HT-29 (cell line): ENCODE data around the gene SMYD3. TPM values are rescaled to one million over a fixed set of nuclear protein-coding genes. Genes with fewer than 3 reads are reported as not detected.

Source experiments
- DNase-seq: peaks from one replicate; pipeline ENCODE4 v3.0.0-alpha.2; 2015; ENCODE audit warnings: low spot score
- total RNA-seq: library from RNA; depleted of rRNA; stranded (reverse); fragments of >200 nt; shearing (Covaris generic); gene quantifications from 2 replicates; pipeline ENCODE4 v1.2.3, GENCODE V29; 2014

SMYD3 gene
- total RNA-seq, 1 experiment from 2014 or later: 24.3 TPM

- DNase-seq: no peak
Measured at GRCh38 chr1:246279402-246279801, 227.7 kb downstream of the SMYD3 start.

DNA sequence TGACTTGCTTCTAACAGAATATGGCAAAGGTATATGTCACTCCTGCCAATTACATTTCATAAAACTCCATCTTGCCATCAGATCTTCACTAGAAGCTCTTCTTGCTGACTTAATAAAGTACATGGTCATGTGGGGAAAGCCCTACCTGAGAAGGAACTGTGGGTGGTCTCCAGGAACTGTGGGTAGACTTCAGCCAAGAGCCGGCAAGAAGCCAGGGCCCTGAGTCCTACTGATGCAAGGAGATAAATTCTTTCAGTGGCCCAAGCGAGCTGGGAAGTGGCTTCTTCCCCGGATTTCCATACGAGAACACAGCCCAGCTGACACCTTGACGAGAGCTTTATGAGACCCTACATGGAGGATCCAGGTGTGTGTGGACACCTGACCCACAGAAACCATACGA lies 228.7 kb downstream of the SMYD3 start:
- DNase-seq: no peak

- no peak for DNase-seq
Measured at GRCh38 chr1:246275036-246275435, 232.0 kb downstream of the SMYD3 start.

- DNase-seq: no peak
Measured at GRCh38 chr1:246274186-246274585, 232.9 kb downstream of the SMYD3 start.

- DNase-seq: no peak
Measured at GRCh38 chr1:246271516-246271915, 235.6 kb downstream of the SMYD3 start.

GRCh38 chr1:246270236-246270635 lies 236.8 kb downstream of the SMYD3 start:
- no peak for DNase-seq

DNA sequence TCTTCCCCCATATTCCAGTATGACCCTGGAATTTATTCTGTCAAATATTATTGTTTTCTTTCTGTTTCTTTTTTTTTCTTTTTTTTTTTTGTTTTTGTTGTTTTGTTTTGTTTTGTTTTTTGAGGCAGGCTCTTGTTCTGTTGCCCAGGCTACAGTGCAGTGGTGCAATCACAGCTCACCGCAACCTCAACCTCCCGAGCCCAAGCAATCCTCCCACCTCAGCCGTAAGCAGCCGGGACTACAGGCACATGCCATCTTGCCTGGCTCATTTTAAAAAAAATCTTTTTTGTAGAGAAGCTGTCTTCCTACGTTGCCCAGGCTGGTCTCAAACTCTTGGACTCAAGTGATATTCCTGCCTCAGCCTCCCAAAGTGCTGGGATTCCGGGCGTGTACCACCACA lies 237.6 kb downstream of the SMYD3 start:
- DNase-seq: no peak

GRCh38 chr1:246267896-246268295 lies 239.2 kb downstream of the SMYD3 start:
- no peak for DNase-seq

GRCh38 chr1:246267426-246267825 lies 239.7 kb downstream of the SMYD3 start:
- no peak for DNase-seq

GRCh38 chr1:246265481-246265880 lies 241.6 kb downstream of the SMYD3 start:
- DNase-seq: no peak

- no peak for DNase-seq
Measured at GRCh38 chr1:246262281-246262680, 244.8 kb downstream of the SMYD3 start.

DNA sequence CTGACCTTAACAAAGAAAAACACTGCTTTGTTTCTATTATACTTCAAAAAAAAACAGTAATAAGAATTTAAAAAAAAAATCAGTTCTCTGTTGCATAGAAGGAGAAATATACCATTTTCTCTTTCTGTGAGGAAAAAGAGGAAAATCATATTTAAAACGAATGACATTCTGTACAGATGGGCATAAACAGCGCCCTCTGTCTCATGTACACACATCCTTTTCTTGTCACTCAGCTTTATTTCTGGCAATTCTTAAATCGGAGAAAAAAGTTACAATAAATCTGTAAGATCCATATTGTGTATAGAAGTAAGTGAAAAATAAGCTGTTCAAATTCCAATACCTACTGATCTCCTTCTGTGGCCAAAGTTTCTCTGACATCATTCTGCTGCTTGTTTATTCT lies 245.4 kb downstream of the SMYD3 start:
- DNase-seq: no peak

DNA sequence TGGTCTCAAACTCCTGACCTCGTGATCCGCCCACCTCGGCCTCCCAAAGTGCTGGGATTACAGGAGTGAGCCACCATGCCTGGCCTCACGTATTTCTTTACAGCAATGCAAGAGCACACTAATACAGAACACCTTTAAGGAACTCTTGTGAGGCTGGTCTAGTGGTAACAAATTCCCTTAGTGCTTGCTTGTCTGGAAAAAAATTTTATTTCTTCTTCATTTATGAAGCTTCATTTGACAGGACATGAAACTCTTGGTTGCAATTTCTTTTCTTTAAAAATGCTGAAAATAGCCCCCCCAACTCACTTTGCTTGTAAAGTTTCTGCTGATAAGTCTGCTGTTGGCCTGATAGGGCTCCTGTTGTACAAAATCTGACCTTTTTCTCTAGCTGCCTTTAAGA lies 248.8 kb downstream of the SMYD3 start:
- DNase-seq: no peak

GRCh38 chr1:246255773-246256172 lies 251.3 kb downstream of the SMYD3 start:
- DNase-seq: no peak

DNA sequence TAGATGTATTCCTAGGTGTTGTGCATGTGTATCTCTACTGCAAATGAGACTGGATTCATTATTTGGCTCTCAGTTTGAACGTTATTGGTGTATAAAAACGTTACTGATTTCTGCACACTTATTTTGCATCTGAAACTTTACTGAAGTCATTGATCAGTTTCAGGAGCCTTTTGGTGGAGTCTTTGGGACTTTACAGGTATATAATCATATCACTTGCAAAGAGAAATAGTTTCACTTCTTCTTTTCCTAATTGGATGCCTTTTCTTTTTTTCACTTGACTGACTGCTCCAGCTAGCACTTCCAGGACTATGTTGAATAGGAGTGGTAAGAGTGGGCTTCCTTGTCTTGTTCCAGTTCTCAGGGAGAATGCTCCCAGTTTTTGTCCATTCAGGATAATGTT lies 252.2 kb downstream of the SMYD3 start:
- DNase-seq: no peak

- DNase-seq: peak; percentile 3
Measured at GRCh38 chr1:246246430-246246829, 260.6 kb downstream of the SMYD3 start.

DNA sequence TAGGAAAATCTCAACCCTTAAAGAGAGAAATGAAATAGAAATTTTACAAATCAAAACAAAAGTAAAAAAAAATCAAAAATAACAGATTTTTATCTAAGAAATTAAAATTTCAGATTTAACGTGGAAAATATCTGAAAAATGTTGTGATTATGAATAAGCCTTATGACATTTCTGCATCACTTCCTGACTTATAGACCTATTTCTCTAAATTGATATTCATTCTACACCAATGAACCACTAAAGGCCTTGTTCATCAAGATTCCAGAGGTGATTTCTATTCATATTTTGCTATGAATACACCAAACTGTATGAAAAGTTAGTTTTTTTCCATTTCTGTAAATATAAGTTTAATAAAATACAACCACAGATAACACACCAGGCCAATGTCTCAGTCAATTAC lies 261.5 kb downstream of the SMYD3 start:
- no peak for DNase-seq

DNA sequence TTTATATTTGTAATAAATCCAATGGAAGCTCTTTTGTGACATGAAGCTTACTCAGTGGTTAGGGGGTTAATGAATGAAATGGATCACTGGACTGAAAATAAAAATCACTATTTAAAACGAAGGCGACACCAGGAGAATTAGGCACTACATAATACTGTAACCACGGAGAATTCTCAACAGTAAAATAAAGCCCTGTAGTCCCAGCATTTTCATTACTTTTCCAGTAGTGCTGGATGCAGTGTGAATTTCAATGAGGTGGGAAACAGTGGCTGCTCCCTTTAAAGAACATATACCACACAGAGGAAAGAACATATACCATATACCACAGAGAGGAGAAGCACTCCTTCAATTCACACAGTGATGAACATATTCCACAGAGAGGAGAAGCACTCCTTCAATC lies 275.0 kb downstream of the SMYD3 start:
- no peak for DNase-seq

GRCh38 chr1:246226041-246226440 lies 281.0 kb downstream of the SMYD3 start:
- DNase-seq: no peak

DNA sequence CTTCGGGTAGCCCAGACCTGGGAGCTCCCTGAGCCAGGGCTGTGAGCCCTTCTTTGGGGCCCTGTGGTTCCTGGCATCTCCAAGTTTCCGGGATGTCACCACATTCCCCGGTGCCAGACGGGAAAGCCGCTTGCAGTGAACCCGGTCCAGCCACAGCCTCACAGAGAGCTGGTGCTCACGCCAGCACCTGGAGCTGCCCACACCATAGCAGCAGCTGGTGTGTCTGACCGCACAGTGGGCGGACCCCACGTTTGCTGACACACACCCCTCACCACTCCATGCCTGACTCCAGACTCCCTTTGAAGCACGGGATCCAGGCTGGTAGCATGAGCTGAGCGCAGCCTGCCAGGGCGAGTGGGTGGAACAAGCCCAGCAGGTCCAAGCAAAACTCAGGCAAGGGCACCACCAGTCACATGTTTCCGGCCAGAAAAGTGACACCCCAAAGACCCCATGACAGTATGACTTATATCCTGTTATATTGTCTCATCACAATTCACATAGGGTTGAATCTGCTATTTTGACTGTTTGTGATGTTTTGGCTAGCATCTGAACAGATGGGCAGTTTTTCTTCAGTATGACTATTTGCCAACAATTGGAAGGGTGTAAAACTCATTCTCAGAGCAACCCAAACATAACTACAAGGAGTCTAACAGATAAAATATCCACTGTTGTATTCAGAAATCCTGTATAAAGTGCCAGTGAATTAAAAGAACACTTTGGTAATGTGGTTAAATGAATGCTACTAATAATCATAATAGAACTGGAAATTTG lies 285.4 kb downstream of the SMYD3 start:
- DNase-seq: no peak

DNA sequence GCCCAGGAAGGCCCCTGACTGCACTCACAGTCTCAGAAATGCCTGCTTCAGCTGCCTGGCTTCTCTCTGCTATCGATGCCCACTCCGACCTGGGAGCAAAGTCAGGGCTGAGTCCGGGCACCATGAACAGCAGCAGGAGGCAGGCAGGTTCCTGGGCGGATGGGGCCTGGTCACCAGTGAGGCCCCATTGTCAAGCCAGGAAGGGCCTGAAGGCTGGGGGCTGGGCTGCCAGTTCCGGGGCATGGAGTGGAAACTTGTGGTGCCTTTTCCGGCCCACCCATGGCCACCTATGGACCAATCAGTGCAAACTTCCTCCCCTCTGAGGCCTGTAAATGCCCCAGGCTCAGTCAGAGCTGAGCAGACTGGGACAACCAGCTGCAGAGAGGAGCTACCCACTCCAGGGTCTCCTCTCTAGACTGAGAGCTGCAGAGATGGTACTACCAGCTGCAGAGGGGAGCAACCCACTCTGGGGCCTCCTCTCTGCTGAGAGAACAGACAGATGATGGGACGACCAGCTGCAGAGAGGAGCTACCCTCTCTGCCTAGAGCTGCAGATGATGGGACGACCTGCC lies 286.5 kb downstream of the SMYD3 start:
- no peak for DNase-seq

DNA sequence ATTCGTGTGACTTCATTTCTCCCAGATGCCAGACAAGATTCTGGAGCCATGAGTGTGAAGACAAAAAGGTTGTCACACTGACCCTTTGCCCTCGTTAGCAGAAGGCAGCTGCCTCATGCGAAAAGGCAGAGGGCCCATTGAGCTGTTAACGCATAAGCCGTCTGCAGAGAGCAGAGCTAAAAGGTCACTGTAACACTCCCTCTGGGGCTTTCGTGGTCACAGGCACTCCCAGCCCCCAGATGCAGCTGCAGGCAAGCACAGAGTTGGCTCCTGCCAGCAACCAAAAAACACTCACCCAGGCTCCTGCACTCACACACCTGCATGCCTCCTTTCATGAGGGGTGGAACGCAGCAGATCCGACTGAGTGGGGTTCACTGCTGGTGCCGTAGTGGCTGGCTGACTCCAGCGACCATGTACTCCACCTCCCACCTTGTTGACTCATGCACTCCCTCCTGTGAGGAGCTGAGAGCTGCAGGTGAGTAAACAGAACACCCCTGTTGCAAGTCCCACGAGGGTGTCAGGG lies 287.5 kb downstream of the SMYD3 start:
- DNase-seq: no peak

GRCh38 chr1:246218686-246219085 lies 288.4 kb downstream of the SMYD3 start:
- no peak for DNase-seq
